ENCODE results near the gene APOBEC3A. TPM values are rescaled to one million over a fixed set of nuclear protein-coding genes. Genes with fewer than 3 reads are reported as not detected.

APOBEC3A gene
- total RNA-seq, 6 donors from 2014 or later: 3.0 to 27.3 (median 8.3) TPM

DNA sequence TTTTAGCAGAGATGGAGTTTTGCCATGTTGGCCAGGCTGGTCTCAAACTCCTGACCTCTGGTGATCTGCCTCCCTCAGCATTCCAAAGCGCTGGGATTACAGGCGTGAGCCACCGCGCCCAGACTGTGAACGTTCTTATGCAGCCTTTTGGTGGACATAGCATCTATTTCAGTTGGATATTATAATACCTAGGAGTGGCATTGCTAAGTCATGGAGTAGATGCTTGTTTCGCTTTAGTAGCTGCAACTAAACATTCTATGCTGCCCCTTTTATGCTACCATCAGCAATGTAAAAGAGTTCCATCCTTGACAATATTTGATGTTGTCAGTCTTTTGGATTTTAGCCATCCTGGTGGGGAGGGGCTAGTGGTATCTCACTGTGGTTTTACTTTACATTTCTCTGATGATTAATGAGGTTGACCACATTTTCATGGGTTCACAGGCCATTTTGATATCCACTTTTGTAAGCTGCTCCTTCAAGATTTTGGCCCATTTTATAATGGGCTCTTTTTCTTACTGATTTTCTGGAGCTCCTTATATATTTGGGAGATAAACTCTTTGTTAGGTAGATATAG is 16.5 kb upstream of the APOBEC3A start:
- DNase-seq: no peak
- 88 to 93% methylated on average over 6 of the region's 6 CpGs for WGBS, 2 donors
- no peaks in the 10 kb centered on the region for H3K36me3 ChIP-seq
- peaks cover 0 to 11% (median 6%) of the 10 kb centered on the region in 4 donors for H3K4me1 ChIP-seq
- peak overlapping the region in 2 of 4 donors; percentile 31 to 67 for H3K27ac ChIP-seq
- no peak for ATAC-seq (ENCODE audit: low FRiP score in 2 of 2)
- TF ChIP-seq EP300 (IDR thresholded peaks at IDR 0.05) (no peak), POLR2AphosphoS5 (IDR thresholded peaks at IDR 0.05) (no peak), POLR2A (IDR thresholded peaks at IDR 0.05) (no peak)
- TF ChIP-seq, protein P1, sequence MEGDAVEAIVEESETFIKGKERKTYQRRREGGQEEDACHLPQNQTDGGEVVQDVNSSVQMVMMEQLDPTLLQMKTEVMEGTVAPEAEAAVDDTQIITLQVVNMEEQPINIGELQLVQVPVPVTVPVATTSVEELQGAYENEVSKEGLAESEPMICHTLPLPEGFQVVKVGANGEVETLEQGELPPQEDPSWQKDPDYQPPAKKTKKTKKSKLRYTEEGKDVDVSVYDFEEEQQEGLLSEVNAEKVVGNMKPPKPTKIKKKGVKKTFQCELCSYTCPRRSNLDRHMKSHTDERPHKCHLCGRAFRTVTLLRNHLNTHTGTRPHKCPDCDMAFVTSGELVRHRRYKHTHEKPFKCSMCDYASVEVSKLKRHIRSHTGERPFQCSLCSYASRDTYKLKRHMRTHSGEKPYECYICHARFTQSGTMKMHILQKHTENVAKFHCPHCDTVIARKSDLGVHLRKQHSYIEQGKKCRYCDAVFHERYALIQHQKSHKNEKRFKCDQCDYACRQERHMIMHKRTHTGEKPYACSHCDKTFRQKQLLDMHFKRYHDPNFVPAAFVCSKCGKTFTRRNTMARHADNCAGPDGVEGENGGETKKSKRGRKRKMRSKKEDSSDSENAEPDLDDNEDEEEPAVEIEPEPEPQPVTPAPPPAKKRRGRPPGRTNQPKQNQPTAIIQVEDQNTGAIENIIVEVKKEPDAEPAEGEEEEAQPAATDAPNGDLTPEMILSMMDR (IDR thresholded peaks at IDR 0.05): no peak
- no peaks in the 10 kb centered on the region for H3K9me3 ChIP-seq
- no peaks in the 10 kb centered on the region for H3K27me3 ChIP-seq
- H3K4me3 ChIP-seq: no peak overlapping the region

GRCh38 chr22:38941488-38941987 is 15.9 kb upstream of the APOBEC3A start:
- peak in 1 of 4 donors; percentile 26 for TF ChIP-seq POLR2A (IDR thresholded peaks at IDR 0.05)
- peak in 1 of 2 donors; percentile 15 for TF ChIP-seq POLR2AphosphoS5 (IDR thresholded peaks at IDR 0.05)
- no peak for TF ChIP-seq EP300 (IDR thresholded peaks at IDR 0.05)
- TF ChIP-seq, protein P1 (IDR thresholded peaks at IDR 0.05): no peak
- Histone ChIP-seq H3K27me3 (no peaks in the 10 kb centered on the region), H3K9me3 (no peaks in the 10 kb centered on the region), H3K4me3 (peak overlapping the region in 1 of 4 donors; percentile 6), H3K27ac (peak overlapping the region in 3 of 4 donors; percentile 2 to 67 (median 31)), H3K36me3 (no peaks in the 10 kb centered on the region), H3K4me1 (peaks cover 0 to 11% (median 6%) of the 10 kb centered on the region in 4 donors)
- 41 to 44% methylated on average over 13 of the region's 13 CpGs for WGBS, 2 donors
- DNase-seq (peak in 1 of 2 donors; percentile 70), ATAC-seq (ENCODE audit: low FRiP score in 2 of 2) (peak in 1 of 2 donors; percentile 78)

DNA sequence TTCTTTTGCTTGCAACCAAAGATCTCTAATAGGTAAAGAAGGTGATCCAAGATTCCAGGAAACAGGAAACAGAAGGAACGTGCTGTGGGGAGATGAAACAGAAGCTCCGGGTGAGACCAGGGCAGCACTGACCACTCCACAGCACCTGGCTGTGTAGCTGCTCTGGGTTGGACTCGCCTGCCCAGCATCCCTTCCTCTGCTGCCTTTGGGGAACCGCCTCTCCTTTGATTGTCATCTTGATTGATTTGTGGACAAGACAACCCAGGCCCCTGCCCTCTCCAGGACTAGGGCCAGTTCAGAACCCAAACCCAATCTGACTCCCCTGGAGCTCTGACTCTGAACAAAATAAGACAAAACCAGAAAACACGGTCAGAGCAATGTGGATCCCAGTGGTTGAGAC is 14.7 kb upstream of the APOBEC3A start:
- WGBS, 2 donors: 53 to 73% methylated on average over 3 to 5 of the region's 5 CpGs
- DNase-seq (no peak), ATAC-seq (ENCODE audit: low FRiP score in 2 of 2) (no peak)
- H3K9me3 ChIP-seq: no peaks in the 10 kb centered on the region
- TF ChIP-seq, protein P1 (IDR thresholded peaks at IDR 0.05): no peak
- TF ChIP-seq POLR2A (IDR thresholded peaks at IDR 0.05) (no peak), EP300 (IDR thresholded peaks at IDR 0.05) (no peak), POLR2AphosphoS5 (IDR thresholded peaks at IDR 0.05) (no peak)
- no peak overlapping the region for H3K4me3 ChIP-seq
- H3K4me1 ChIP-seq: peaks cover 0 to 11% (median 6%) of the 10 kb centered on the region in 4 donors
- H3K27me3 ChIP-seq: no peaks in the 10 kb centered on the region
- H3K36me3 ChIP-seq: no peaks in the 10 kb centered on the region
- H3K27ac ChIP-seq: peak overlapping the region; percentile 6 to 73 (median 30)

- 35 to 37% methylated on average over 9 of the region's 9 CpGs for WGBS, 2 donors
- Histone ChIP-seq H3K36me3 (no peaks in the 10 kb centered on the region), H3K27ac (peak overlapping the region; percentile 6 to 73 (median 30)), H3K27me3 (no peaks in the 10 kb centered on the region), H3K4me1 (peaks cover 0 to 11% (median 6%) of the 10 kb centered on the region in 4 donors), H3K4me3 (no peak overlapping the region), H3K9me3 (no peaks in the 10 kb centered on the region)
- TF ChIP-seq POLR2AphosphoS5 (IDR thresholded peaks at IDR 0.05): no peak
- no peak for TF ChIP-seq EP300 (IDR thresholded peaks at IDR 0.05)
- TF ChIP-seq, protein P1 (IDR thresholded peaks at IDR 0.05): no peak
- TF ChIP-seq POLR2A (IDR thresholded peaks at IDR 0.05): no peak
- ATAC-seq (ENCODE audit: low FRiP score in 2 of 2): peak in 1 of 2 donors; percentile 50
- peak in 1 of 2 donors; percentile 30 for DNase-seq
Observed at GRCh38 chr22:38943201-38943600, 14.2 kb upstream of the APOBEC3A start.
